H1 (cell line): ENCODE measurements around the gene NRXN3. TPM values are rescaled to one million over a fixed set of nuclear protein-coding genes. Genes with fewer than 3 reads are reported as not detected.

Source experiments
- CTCF ChIA-PET: fragments of 300-600 bp; sonication (Branson Sonifier 250); formaldehyde crosslinking; loops from one replicate; lab custom pipeline; 2021; ENCODE audit not compliant: partially characterized antibody; lab: Charles Lee
- POLR2A ChIA-PET: fragments of 300-600 bp; sonication (Branson Sonifier 250); formaldehyde crosslinking; loops from one replicate; lab custom pipeline; 2021; ENCODE audit warnings: inconsistent platforms; ENCODE audit not compliant: partially characterized antibody; lab: Charles Lee
- DNase-seq, 2 experiments: peaks; one replicate each; pipeline versions ENCODE4 v3.0.0 to v3.0.0-alpha.2; 2010 to 2022; ENCODE audit warnings: low spot score in 2 of 2, low read depth in 1 of 2, mixed read lengths in 1 of 2
- FAIRE-seq: peaks from 2 replicates; lab custom pipeline; 2011; peaks lifted over from hg19 to GRCh38; lab: Jason Lieb, UNC
- H2AFZ ChIP-seq: 2 replicates; pipeline ENCODE4 v1.8.1; 2012; ENCODE audit warnings: low read length, inconsistent platforms
- H2AK5ac ChIP-seq: 2 replicates; pipeline ENCODE4 v1.6.1; 2013; ENCODE audit warnings: low read depth, low read length
- H2BK120ac ChIP-seq: replicated peaks from 2 replicates; pipeline ENCODE3; 2013; ENCODE audit warnings: low read depth, low read length, inconsistent platforms
- H2BK12ac ChIP-seq: 2 replicates; pipeline ENCODE4 v1.6.1; 2013; ENCODE audit warnings: low read depth, low read length
- H2BK15ac ChIP-seq: 2 replicates; pipeline ENCODE4 v1.6.1; 2013; ENCODE audit warnings: low read length
- H2BK20ac ChIP-seq: 2 replicates; pipeline ENCODE4 v1.6.1; 2013; ENCODE audit warnings: low read length
- H2BK5ac ChIP-seq: 2 replicates; pipeline ENCODE4 v1.6.1; 2013; ENCODE audit warnings: low read depth, low read length
- H3K14ac ChIP-seq: 2 replicates; pipeline ENCODE4 v1.6.1; 2013; ENCODE audit warnings: inconsistent platforms; ENCODE audit not compliant: insufficient read length
- H3K18ac ChIP-seq: 2 replicates; pipeline ENCODE4 v1.6.1; 2013; ENCODE audit warnings: low read length; ENCODE audit errors: extremely low read depth
- H3K23ac ChIP-seq: 2 replicates; pipeline ENCODE4 v1.6.1; 2013; ENCODE audit warnings: inconsistent platforms; ENCODE audit not compliant: insufficient read length
- H3K23me2 ChIP-seq: 2 replicates; pipeline ENCODE4 v1.6.1; 2013; ENCODE audit warnings: low read depth, low read length
- H3K27ac ChIP-seq: 2 replicates; pipeline ENCODE4 v1.6.1; 2011; ENCODE audit warnings: low read depth, low read length, inconsistent platforms
- H3K27me3 ChIP-seq, 4 experiments: replicated peaks in 1 of 4; 1 replicate in 1 of 4; 2 replicates in 3 of 4; pipeline versions ENCODE4 v1.6.1 to v1.8.1; 2011 to 2013; ENCODE audit warnings: low read length in 3 of 4, mild to moderate bottlenecking in 3 of 4, inconsistent platforms in 2 of 4, mixed read lengths in 2 of 4, moderate library complexity in 1 of 4; ENCODE audit not compliant: control insufficient read depth in 3 of 4, insufficient read depth in 3 of 4; ENCODE audit errors: extremely low read depth in 1 of 4
- H3K36me3 ChIP-seq, 4 experiments: 2 replicates each; pipeline versions ENCODE4 v1.6.1 to v1.8.1; 2011 to 2013; ENCODE audit warnings: mild to moderate bottlenecking in 4 of 4, low read length in 3 of 4, moderate library complexity in 2 of 4, control low read depth in 1 of 4, inconsistent platforms in 1 of 4; ENCODE audit not compliant: insufficient read depth in 4 of 4, control insufficient read depth in 2 of 4
- H3K4ac ChIP-seq: replicated peaks from 2 replicates; pipeline ENCODE3; 2013; ENCODE audit warnings: low read length, low read depth, mixed read lengths, inconsistent platforms; ENCODE audit not compliant: insufficient read length
- H3K4me1 ChIP-seq, 4 experiments: replicated peaks in 1 of 4; 1 replicate in 1 of 4; 2 replicates in 3 of 4; pipeline versions ENCODE4 v1.6.1 to v1.8.1; 2011 to 2013; ENCODE audit warnings: low read length in 3 of 4, inconsistent platforms in 2 of 4, mixed read lengths in 1 of 4; ENCODE audit not compliant: insufficient read depth in 4 of 4, control insufficient read depth in 3 of 4
- H3K4me2 ChIP-seq, 2 experiments: 2 replicates each; pipeline versions ENCODE4 v1.6.1 to v1.8.1; 2011 to 2013; ENCODE audit warnings: low read depth in 2 of 2, low read length in 2 of 2, control low read depth in 1 of 2, inconsistent platforms in 1 of 2, mild to moderate bottlenecking in 1 of 2; ENCODE audit not compliant: insufficient read depth in 1 of 2
- H3K4me3 ChIP-seq, 4 experiments: fragments of 200-600, 300-600 bp in 1 of 4; sonication (generic), shearing (Covaris generic), sonication (Bioruptor Twin) in 1 of 4; 2 replicates each; pipeline versions ENCODE4 v1.5.1 to v1.8.1; 2011 to 2016; ENCODE audit warnings: low read length in 4 of 4, low read depth in 3 of 4, control low read depth in 2 of 4, inconsistent platforms in 2 of 4, mild to moderate bottlenecking in 2 of 4, mixed read lengths in 1 of 4, moderate library complexity in 1 of 4; ENCODE audit not compliant: insufficient read depth in 2 of 4; ENCODE audit errors: extremely low read depth in 1 of 4
- H3K56ac ChIP-seq: replicated peaks from 2 replicates; pipeline ENCODE3; 2013; ENCODE audit warnings: low read depth, mild to moderate bottlenecking, mixed read lengths, low read length, inconsistent platforms; ENCODE audit not compliant: insufficient read length
- H3K79me1 ChIP-seq: 2 replicates; pipeline ENCODE4 v1.6.1; 2013; ENCODE audit warnings: low read depth, low read length, control low read depth
- H3K79me2 ChIP-seq, 2 experiments: 2 replicates each; pipeline versions ENCODE4 v1.6.1 to v1.8.1; 2012 to 2013; ENCODE audit warnings: low read length in 2 of 2, mild to moderate bottlenecking in 2 of 2, inconsistent platforms in 1 of 2; ENCODE audit not compliant: insufficient read depth in 2 of 2, control insufficient read depth in 1 of 2
- H3K9ac ChIP-seq, 4 experiments: replicated peaks in 1 of 4; 1 replicate in 1 of 4; 2 replicates in 3 of 4; pipeline versions ENCODE4 v1.6.1 to v1.8.1; 2011 to 2013; ENCODE audit warnings: low read depth in 3 of 4, low read length in 3 of 4, control low read depth in 2 of 4, mild to moderate bottlenecking in 2 of 4, moderate library complexity in 2 of 4, inconsistent platforms in 1 of 4; ENCODE audit errors: extremely low read depth in 1 of 4
- H3K9me3 ChIP-seq, 2 experiments: 2 replicates each; pipeline versions ENCODE4 v1.6.1 to v1.8.1; 2012 to 2013; ENCODE audit warnings: mild to moderate bottlenecking in 2 of 2, moderate library complexity in 2 of 2, control low read depth in 1 of 2, inconsistent platforms in 1 of 2, low read depth in 1 of 2, low read length in 1 of 2, mixed read lengths in 1 of 2; ENCODE audit not compliant: insufficient read depth in 2 of 2
- H4K20me1 ChIP-seq, 2 experiments: replicated peaks in 1 of 2; 2 replicates each; pipeline versions ENCODE3 to v1.8.1; 2011 to 2013; ENCODE audit warnings: inconsistent platforms in 2 of 2, low read length in 2 of 2, mild to moderate bottlenecking in 1 of 2; ENCODE audit not compliant: insufficient read depth in 2 of 2, control insufficient read depth in 1 of 2
- H4K5ac ChIP-seq: 2 replicates; pipeline ENCODE4 v1.6.1; 2013; ENCODE audit warnings: low read length, low read depth, mixed read lengths, inconsistent platforms; ENCODE audit not compliant: insufficient read length
- H4K8ac ChIP-seq: 2 replicates; pipeline ENCODE4 v1.8.0; 2013; ENCODE audit warnings: mild to moderate bottlenecking, moderate library complexity, low read length, inconsistent platforms; ENCODE audit not compliant: insufficient read depth; ENCODE audit errors: extremely low read depth
- H4K91ac ChIP-seq: replicated peaks from 2 replicates; pipeline ENCODE3; 2013; ENCODE audit warnings: low read length, mixed read lengths, inconsistent platforms; ENCODE audit not compliant: insufficient read length
- CTCF ChIP-seq, 3 experiments: IDR thresholded peaks; 1 replicate in 2 of 3; 2 replicates in 1 of 3; pipeline versions ENCODE4 v1.5.1 to v1.6.1; 2011; ENCODE audit warnings: low read length in 3 of 3, mild to moderate bottlenecking in 3 of 3, inconsistent platforms in 2 of 3, low read depth in 1 of 3, moderate library complexity in 1 of 3; ENCODE audit not compliant: insufficient read depth in 1 of 3; ENCODE audit errors: control extremely low read depth in 1 of 3
- E2F6 ChIP-seq: IDR thresholded peaks from 2 replicates; pipeline ENCODE4 v1.6.1; 2012; ENCODE audit warnings: inconsistent platforms
- FOSL1 ChIP-seq: IDR thresholded peaks from 2 replicates; pipeline ENCODE4 v1.6.1; 2011; ENCODE audit warnings: mild to moderate bottlenecking, low read depth, low read length, moderate library complexity; ENCODE audit not compliant: insufficient read depth
- RXRA ChIP-seq: IDR thresholded peaks from 2 replicates; pipeline ENCODE4 v1.6.1; 2011; ENCODE audit warnings: low read depth, mild to moderate bottlenecking, low read length, moderate library complexity; ENCODE audit not compliant: insufficient read depth
- SAP30 ChIP-seq: fragments of 300-600 bp; sonication (generic); IDR thresholded peaks from 2 replicates; pipeline ENCODE4 v1.7.1; 2012; ENCODE audit warnings: low read length, moderate library complexity, mild to moderate bottlenecking, inconsistent platforms; ENCODE audit not compliant: insufficient read depth, insufficient replicate concordance
- WGBS, 2 experiments: shearing (Covaris generic) in 1 of 2; methylation state at CpG; one replicate each; pipeline versions ENCODE4 v1.1.6 to v1.1.7; 2013 to 2015; ENCODE audit warnings: low lambda C conversion rate in 2 of 2, mixed read lengths in 2 of 2, inconsistent platforms in 1 of 2, low coverage in 1 of 2, missing lambda C conversion rate in 1 of 2; ENCODE audit not compliant: insufficient replicate concordance in 2 of 2, insufficient coverage in 1 of 2, insufficient read length in 1 of 2; ENCODE audit errors: extremely low coverage in 1 of 2, missing lambda C conversion rate in 1 of 2; 5-methylcytosine and 5-hydroxymethylcytosine counted together
- polyA plus RNA-seq, 7 experiments: library from polyadenylated mRNA; depleted of rRNA in 3 of 7; stranded (reverse) in 5 of 7; unstranded in 2 of 7; fragments of >200 nt in 5 of 7; fragments of 200-250 nt in 2 of 7; gene quantifications; 1 replicate in 5 of 7; 2 replicates in 1 of 7; 4 replicates in 1 of 7; pipeline versions ENCODE4 v1.2.1 to v1.2.3, GENCODE V29; 2011 to 2013; ENCODE audit warnings: missing spikeins in 2 of 7, mixed read lengths in 2 of 7
- total RNA-seq: library from RNA; stranded (reverse); fragmentation: NEBNext Ultra II Directional; extraction: Animal tissue kit (Norgen Biotek cat#: 25700); gene quantifications from 2 replicates; pipeline ENCODE4 v1.2.1, GENCODE V29; 2021
- TF ChIP-seq, protein P1 (sequence below): IDR thresholded peaks from 2 replicates; pipeline ENCODE4 v1.6.1; 2012; ENCODE audit warnings: low read length, inconsistent platforms

Gene NRXN3
- total and polyA plus RNA-seq, 2 of the 8 experiments (the other 6 are each of a cell fraction or from before 2014, with no cell fraction given): 2.6 to 4.1 TPM

DNA sequence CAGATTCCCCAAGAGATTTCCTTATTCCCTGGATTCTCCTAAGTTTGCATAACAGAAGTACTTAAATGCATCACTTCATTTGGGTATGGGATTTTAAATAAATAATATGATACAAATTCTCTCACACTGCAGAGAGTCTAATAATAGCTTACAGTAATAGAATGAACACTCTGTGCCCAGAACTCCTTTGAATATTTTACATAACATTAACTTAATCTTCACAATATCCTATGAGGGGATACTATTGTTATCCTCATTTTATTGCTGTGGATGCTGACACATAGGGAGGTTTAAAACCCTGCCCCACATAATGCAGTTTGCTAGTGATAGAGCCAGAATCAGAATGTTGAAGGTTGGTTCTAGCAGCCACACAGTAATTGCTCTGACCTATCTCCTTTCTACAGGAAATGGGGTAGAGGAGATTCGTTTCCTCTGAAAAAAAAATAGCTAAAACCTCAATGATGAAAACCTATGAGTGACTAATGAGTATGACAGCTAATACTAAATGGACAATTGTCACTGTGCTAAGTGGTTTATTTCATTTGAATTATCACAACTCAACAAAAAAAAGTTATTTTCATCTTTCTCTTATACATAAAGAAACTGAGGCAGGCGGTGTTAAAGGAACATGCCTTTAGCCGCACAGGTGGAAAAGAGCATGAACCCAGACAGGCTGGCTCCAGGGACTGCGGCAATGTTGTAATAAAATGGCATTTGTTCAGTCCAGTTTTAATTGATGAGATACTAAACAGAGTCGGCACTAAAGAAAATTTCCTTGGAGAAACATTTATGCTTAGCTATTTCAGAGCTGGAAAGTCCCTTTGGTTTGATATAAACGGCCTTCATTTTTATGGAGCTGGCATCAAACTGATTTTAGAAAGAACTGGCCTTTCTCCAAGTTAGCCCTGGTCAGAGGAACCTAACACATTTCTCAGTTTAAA, 880.9 kb downstream of the NRXN3 start:
- Histone ChIP-seq H3K23ac (no peak overlapping the region), H2BK12ac (no peak overlapping the region), H3K4me2 (no peak overlapping the region), H3K27me3 (no peaks in the 10 kb centered on the region), H2BK15ac (no peak overlapping the region), H3K9ac (no peak overlapping the region), H3K4ac (no peak overlapping the region), H4K5ac (no peak overlapping the region), H3K4me3 (no peak overlapping the region), H4K20me1 (no peaks in the 10 kb centered on the region), H3K4me1 (no peaks in the 10 kb centered on the region), H3K23me2 (no peaks in the 10 kb centered on the region), H2AK5ac (no peak overlapping the region), H4K91ac (no peak overlapping the region), H3K14ac (no peak overlapping the region), H3K9me3 (no peaks in the 10 kb centered on the region), H3K79me1 (no peaks in the 10 kb centered on the region), H3K56ac (no peak overlapping the region), H3K36me3 (no peaks in the 10 kb centered on the region), H2BK5ac (no peak overlapping the region), H3K27ac (no peak overlapping the region), H2BK20ac (no peak overlapping the region), H4K8ac (no peak overlapping the region), H2BK120ac (no peak overlapping the region), H3K18ac (no peak overlapping the region), H2AFZ (no peak overlapping the region), H3K79me2 (no peaks in the 10 kb centered on the region)
- DNase-seq: no peak
- 87% methylated on average over 6 of the region's 6 CpGs; no CpG with 5 or more reads in 1 of the 2 experiments for WGBS, 2 experiments
- ChIA-PET POLR2A (no interaction called here), CTCF (interaction anchor here (0.5 to 0.9 kb wide), 2 partner anchors 11 to 117 kb away, joined by 3 read pairs; no protein-coding TSS in a partner anchor)
- FAIRE-seq: no peak
- TF ChIP-seq SAP30: no peak
- TF ChIP-seq FOSL1: no peak
- TF ChIP-seq, protein P1, sequence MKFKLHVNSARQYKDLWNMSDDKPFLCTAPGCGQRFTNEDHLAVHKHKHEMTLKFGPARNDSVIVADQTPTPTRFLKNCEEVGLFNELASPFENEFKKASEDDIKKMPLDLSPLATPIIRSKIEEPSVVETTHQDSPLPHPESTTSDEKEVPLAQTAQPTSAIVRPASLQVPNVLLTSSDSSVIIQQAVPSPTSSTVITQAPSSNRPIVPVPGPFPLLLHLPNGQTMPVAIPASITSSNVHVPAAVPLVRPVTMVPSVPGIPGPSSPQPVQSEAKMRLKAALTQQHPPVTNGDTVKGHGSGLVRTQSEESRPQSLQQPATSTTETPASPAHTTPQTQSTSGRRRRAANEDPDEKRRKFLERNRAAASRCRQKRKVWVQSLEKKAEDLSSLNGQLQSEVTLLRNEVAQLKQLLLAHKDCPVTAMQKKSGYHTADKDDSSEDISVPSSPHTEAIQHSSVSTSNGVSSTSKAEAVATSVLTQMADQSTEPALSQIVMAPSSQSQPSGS: no peak
- TF ChIP-seq RXRA: no peak
- no peak for TF ChIP-seq CTCF (IDR thresholded peaks at IDR 0.05; ENCODE audit: control extremely low read depth in 1 of 3, insufficient read depth in 1 of 3, low read depth in 1 of 3, low read length in 3 of 3)
- no peak for TF ChIP-seq E2F6
